Adrenal gland (tissue), 19 donors: ENCODE measurements around the gene LSAMP. TPM values are rescaled to one million over a fixed set of nuclear protein-coding genes. Genes with fewer than 3 reads are reported as not detected.

Experiments used
- DNase-seq, 7 donors: peaks; one replicate each; pipeline ENCODE4 v3.0.0-alpha.2; 2019 to 2020
- H3K27ac ChIP-seq, 5 donors: fragments of 200-600 bp; sonication (generic) in 4 of 5; 1 replicate in 3 of 5; 2 replicates in 2 of 5; pipeline versions ENCODE4 v1.5.1 to v1.8.0; 2016 to 2020; ENCODE audit warnings: mild to moderate bottlenecking in 1 of 5
- H3K27me3 ChIP-seq: fragments of 200-600 bp; 2 replicates; pipeline ENCODE4 v1.8.0; 2021
- H3K36me3 ChIP-seq, 2 donors: fragments of 200-600 bp; replicated peaks in 1 of 2; 1 replicate in 1 of 2; 2 replicates in 1 of 2; pipeline versions ENCODE4 v1.5.1 to v1.8.0; 2018 to 2022
- H3K4me1 ChIP-seq, 2 donors: fragments of 200-600 bp; replicated peaks in 1 of 2; 1 replicate in 1 of 2; 2 replicates in 1 of 2; pipeline versions ENCODE4 v1.5.1 to v1.8.0; 2018 to 2021
- H3K4me3 ChIP-seq, 4 donors: fragments of 200-600 bp; sonication (generic) in 3 of 4; one replicate each; pipeline ENCODE4 v1.5.1; 2016 to 2018
- H3K9me3 ChIP-seq, 3 donors: fragments of 200-600 bp; sonication (generic) in 1 of 3; replicated peaks in 1 of 3; 1 replicate in 2 of 3; 2 replicates in 1 of 3; pipeline versions ENCODE4 v1.5.1 to v1.8.0; 2016 to 2021
- CTCF ChIP-seq, 6 experiments: fragments of 450-650 bp in 4 of 6; fragments of 200-600 bp in 2 of 6; sonication (generic) in 1 of 6; IDR thresholded peaks; 1 replicate in 5 of 6; 2 replicates in 1 of 6; pipeline versions ENCODE4 v1.5.1 to v1.8.0; 2016 to 2021; ENCODE audit warnings: antibody characterized with exemption in 6 of 6, mild to moderate bottlenecking in 2 of 6, moderate library complexity in 1 of 6
- POLR2A ChIP-seq, 2 donors: fragments of 450-650 bp; IDR thresholded peaks; one replicate each; pipeline ENCODE4 v1.6.1; 2017; ENCODE audit warnings: antibody characterized with exemption in 2 of 2, mild to moderate bottlenecking in 2 of 2, moderate library complexity in 1 of 2
- WGBS, 4 donors: extraction: QIAGEN DNeasy Blood & Tissue Kit in 2 of 4; methylation state at CpG; one replicate each; pipeline versions ENCODE4 v1.1.5 to v1.1.7; 2013 to 2017; 5-methylcytosine and 5-hydroxymethylcytosine counted together
- intact Hi-C, 2 donors: fragments of 100-400 bp; cut with DNase I; formaldehyde crosslinking; loops; one replicate each; pipeline versions ENCODE4 v1.14.1 to v1.15.0; 2022 to 2023
- long read RNA-seq, 10 donors: library from polyadenylated mRNA in 3 of 10; unstranded in 2 of 10; stranded (forward) in 1 of 10; transcript quantifications; one replicate each; pipeline ENCODE4 v2.0.0 and lab custom pipeline, GENCODE V29; 2021 to 2026
- polyA plus RNA-seq, 3 donors: library from polyadenylated mRNA; stranded (reverse); fragments of 200-250 nt in 2 of 3; fragments of 350-450 nt in 1 of 3; fragmentation: Illumina TruSeq in 1 of 3; extraction: RNeasy Lipid Tissue Mini Kit (QIAGEN cat#74804) in 1 of 3; gene quantifications; one replicate each; pipeline ENCODE4 v1.2.3, GENCODE V29; 2013 to 2014
- total RNA-seq, 9 donors: library from RNA; depleted of rRNA in 4 of 9; stranded (reverse); fragments of >200 nt in 4 of 9; fragments of 120-200 nt in 1 of 9; fragmentation: NEBNext Ultra II Directional in 1 of 9; extraction: Animal tissue kit (Norgen Biotek cat#: 25700) in 1 of 9; gene quantifications; one replicate each; pipeline versions ENCODE4 v1.1.0 to v1.2.4, GENCODE V29; 2013 to 2023
- donor health status: healthy with polysubstance abuse.
- donor health status: Bipolar disorder and iron deficiency.
- donor health status: DM: yes; HTN: yes; CAD: no.
- donor health status: DM: no; HTN: no; CAD: no.
- donor health status: DM: no; HTN: no; CAD: no.
- donor health status: DM: yes; HTN: yes; CAD: no.

The LSAMP gene
- total RNA-seq: 10 to 100 TPM in 8 of 9 donors, 1 to 10 TPM in 1; 7.2 to 53.5 (median 26.4) TPM
- polyA plus RNA-seq: 10 to 100 TPM in 1 of 3 donors, 1 to 10 TPM in 2; 5.8 to 19.3 (median 6.0) TPM
- long read RNA-seq, donor 1, full-length matches to known transcripts: 6 of 14 reads
- long read RNA-seq, donor 1, partial matches to known transcripts: 8 of 14 reads
- long read RNA-seq, donor 1, other reads (novel, unspliced or antisense): 0 of 14 reads
- long read RNA-seq, donor 2, full-length matches to known transcripts: 4 of 11 reads
- long read RNA-seq, donor 2, partial matches to known transcripts: 7 of 11 reads
- long read RNA-seq, donor 2, other reads (novel, unspliced or antisense): 0 of 11 reads
- long read RNA-seq, donor 3, full-length matches to known transcripts: 6 of 52 reads
- long read RNA-seq, donor 3, partial matches to known transcripts: 46 of 52 reads
- long read RNA-seq, donor 3, other reads (novel, unspliced or antisense): 0 of 52 reads
- long read RNA-seq, donor 4, partial matches to known transcripts: 0 of 4 reads
- long read RNA-seq, donor 4, other reads (novel, unspliced or antisense): 4 of 4 reads
- long read RNA-seq, donor 5: 0 reads
- long read RNA-seq, donor 6, partial matches to known transcripts: 0 of 8 reads
- long read RNA-seq, donor 6, other reads (novel, unspliced or antisense): 8 of 8 reads
- long read RNA-seq, donor 7, full-length matches to known transcripts: 4 of 4 reads
- long read RNA-seq, donor 7, partial matches to known transcripts: 0 of 4 reads
- long read RNA-seq, donor 7, other reads (novel, unspliced or antisense): 0 of 4 reads
- long read RNA-seq, donor 8, full-length matches to known transcripts: 7 of 7 reads
- long read RNA-seq, donor 8, partial matches to known transcripts: 0 of 7 reads
- long read RNA-seq, donor 8, other reads (novel, unspliced or antisense): 0 of 7 reads
- long read RNA-seq, donor 9, full-length matches to known transcripts: 10 of 10 reads
- long read RNA-seq, donor 9, partial matches to known transcripts: 0 of 10 reads
- long read RNA-seq, donor 9, other reads (novel, unspliced or antisense): 0 of 10 reads
- long read RNA-seq, donor 10, full-length matches to known transcripts: 2 of 2 reads
- long read RNA-seq, donor 10, partial matches to known transcripts: 0 of 2 reads
- long read RNA-seq, donor 10, other reads (novel, unspliced or antisense): 0 of 2 reads

GRCh38 chr3:116445311-116445841 is at the start of gene LSAMP:
TSS of gene LSAMP (minus strand) at chr3:116445487.
- 3 to 13% (median 9%) methylated on average over 14 to 15 of the region's 15 CpGs for WGBS, 4 donors
- Histone ChIP-seq H3K4me1 (no peaks in the 10 kb centered on the region), H3K27ac (no peak within 1 kb of the TSS), H3K4me3 (peak within 1 kb of the TSS in 1 of 4 donors; percentile 38), H3K27me3 (no peaks in the 10 kb centered on the region), H3K9me3 (no peaks in the 10 kb centered on the region), H3K36me3 (no peaks in the 10 kb centered on the region)
- DNase-seq: peak; percentile 11 to 58 (median 22)
- intact Hi-C loops: no loop called here
- TF ChIP-seq CTCF (IDR thresholded peaks at IDR 0.05): no peak
- no peak for TF ChIP-seq POLR2A (IDR thresholded peaks at IDR 0.05)

- Histone ChIP-seq H3K9me3 (no peaks in the 10 kb centered on the region), H3K27me3 (no peaks in the 10 kb centered on the region), H3K27ac (no peak overlapping the region), H3K4me1 (no peaks in the 10 kb centered on the region), H3K36me3 (no peaks in the 10 kb centered on the region), H3K4me3 (no peak overlapping the region)
- WGBS, 4 donors: 72 to 96% (median 91%) methylated on average over 2 of the region's 2 CpGs
- intact Hi-C loops: no loop called here
- TF ChIP-seq POLR2A (IDR thresholded peaks at IDR 0.05): no peak
- TF ChIP-seq CTCF (IDR thresholded peaks at IDR 0.05): no peak
- no peak for DNase-seq
These were observed 47.1 kb upstream of the LSAMP start for GRCh38 chr3:116492379-116492778.

GRCh38 chr3:116483135-116483534 is 37.8 kb upstream of the LSAMP start:
- 81 to 86% (median 81%) methylated on average over 4 of the region's 4 CpGs for WGBS, 4 donors

More at GRCh38 chr3:116483135-116483534, 37.8 kb upstream of the LSAMP start:
- Histone ChIP-seq H3K4me3 (no peak overlapping the region), H3K27ac (no peak overlapping the region), H3K36me3 (no peaks in the 10 kb centered on the region), H3K27me3 (no peaks in the 10 kb centered on the region), H3K4me1 (no peaks in the 10 kb centered on the region), H3K9me3 (no peaks in the 10 kb centered on the region)
- no peak for DNase-seq
- TF ChIP-seq POLR2A (IDR thresholded peaks at IDR 0.05) (no peak), CTCF (IDR thresholded peaks at IDR 0.05) (no peak)
- intact Hi-C loops: no loop called here
